Esophagus mucosa (tissue), 1 donor: ENCODE data around the gene TEAD1. TPM values are rescaled to one million over a fixed set of nuclear protein-coding genes. Genes with fewer than 3 reads are reported as not detected.
A peak's percentile ranks its signal among the peaks of the same experiment; 100 is the strongest.

Experiments used
- ATAC-seq: fragments of 200-7000 bp; cut with Tn5 transposase; one replicate; pipeline ENCODE4 v1.9.1; 2020
- total RNA-seq: library from RNA; stranded (reverse); gene quantifications from one replicate; pipeline ENCODE4 v1.2.4, GENCODE V29; 2023
- donor health status: DM: yes; HTN: yes; CAD: no.

The TEAD1 gene
- total RNA-seq = 35.3 TPM

GRCh38 chr11:12673924-12674570 is at the start of gene TEAD1:
TEAD1 (plus strand) TSS chr11:12674421.
- peak; percentile 97 for ATAC-seq

GRCh38 chr11:12624595-12624994 is 49.6 kb upstream of the TEAD1 start:
- no peak for ATAC-seq

GRCh38 chr11:12625438-12626071 is 48.7 kb upstream of the TEAD1 start:
- no peak for ATAC-seq

GRCh38 chr11:12626616-12627015 is 47.6 kb upstream of the TEAD1 start:
- ATAC-seq = no peak

DNA sequence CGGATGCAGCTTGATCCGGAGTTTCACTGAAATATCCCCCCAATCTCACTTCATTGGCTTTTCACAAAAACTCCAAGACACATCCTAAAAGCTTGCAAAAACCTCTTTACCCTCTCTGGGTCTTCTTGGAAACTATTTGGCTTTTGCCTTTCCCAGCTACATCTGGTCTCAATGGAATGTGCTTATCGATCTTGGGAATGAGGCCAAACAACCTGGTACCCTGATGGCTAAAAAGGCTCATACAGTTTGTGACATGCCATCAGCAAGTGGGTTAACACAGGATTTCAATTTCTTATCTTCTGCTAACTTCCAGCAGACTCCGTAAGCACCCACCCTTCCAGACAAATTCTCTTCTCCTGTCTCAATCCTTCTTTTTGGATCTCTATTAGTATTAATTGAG is 45.9 kb upstream of the TEAD1 start:
- ATAC-seq = no peak

- no peak for ATAC-seq
Measured at GRCh38 chr11:12629601-12630313, 44.5 kb upstream of the TEAD1 start.

GRCh38 chr11:12631651-12632050 is 42.6 kb upstream of the TEAD1 start:
- ATAC-seq = no peak

- no peak for ATAC-seq
Measured at GRCh38 chr11:12634329-12634728, 39.9 kb upstream of the TEAD1 start.

GRCh38 chr11:12636871-12637410 is 37.3 kb upstream of the TEAD1 start:
- no peak for ATAC-seq

DNA sequence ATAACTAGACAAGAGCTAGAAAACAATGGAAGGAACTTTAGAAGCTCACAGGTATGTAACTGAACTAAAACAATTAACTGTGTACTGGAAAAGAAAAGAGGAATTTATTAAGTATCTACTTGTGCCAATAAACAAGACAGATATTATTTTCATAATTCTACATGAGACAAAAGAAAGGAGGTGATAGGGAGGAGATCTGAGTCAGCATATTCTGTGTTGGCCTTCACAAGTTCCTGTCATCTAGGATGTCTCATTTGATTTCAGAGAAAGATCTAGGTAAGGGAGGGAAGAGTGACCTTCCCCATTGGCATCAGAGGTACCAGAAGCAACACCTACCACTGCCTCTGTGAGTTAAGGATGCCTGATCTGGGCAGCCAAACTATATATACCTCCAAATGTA is 34.8 kb upstream of the TEAD1 start:
- no peak for ATAC-seq

DNA sequence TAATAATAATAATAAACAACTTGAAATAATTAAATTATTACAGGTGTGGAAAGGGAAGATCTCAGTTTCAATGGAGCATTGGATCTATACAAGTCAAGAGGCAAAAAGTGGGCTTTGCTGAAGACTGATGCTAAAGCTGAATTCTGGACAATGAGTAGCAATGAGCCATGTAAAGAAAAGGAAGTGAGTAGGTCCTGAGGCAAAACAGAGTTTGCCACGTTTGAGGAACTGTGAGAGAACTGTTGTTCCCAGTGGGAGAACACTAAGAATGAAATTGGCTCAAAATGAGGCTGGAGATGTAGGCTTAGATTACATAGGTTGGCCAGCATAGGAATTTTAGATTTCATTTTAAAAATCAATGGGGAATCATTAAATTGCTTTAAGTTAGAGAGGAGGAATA is 33.9 kb upstream of the TEAD1 start:
- ATAC-seq = no peak

GRCh38 chr11:12640926-12641849 is 33.0 kb upstream of the TEAD1 start:
- no peak for ATAC-seq

- no peak for ATAC-seq
Measured at GRCh38 chr11:12642040-12642439, 32.2 kb upstream of the TEAD1 start.

DNA sequence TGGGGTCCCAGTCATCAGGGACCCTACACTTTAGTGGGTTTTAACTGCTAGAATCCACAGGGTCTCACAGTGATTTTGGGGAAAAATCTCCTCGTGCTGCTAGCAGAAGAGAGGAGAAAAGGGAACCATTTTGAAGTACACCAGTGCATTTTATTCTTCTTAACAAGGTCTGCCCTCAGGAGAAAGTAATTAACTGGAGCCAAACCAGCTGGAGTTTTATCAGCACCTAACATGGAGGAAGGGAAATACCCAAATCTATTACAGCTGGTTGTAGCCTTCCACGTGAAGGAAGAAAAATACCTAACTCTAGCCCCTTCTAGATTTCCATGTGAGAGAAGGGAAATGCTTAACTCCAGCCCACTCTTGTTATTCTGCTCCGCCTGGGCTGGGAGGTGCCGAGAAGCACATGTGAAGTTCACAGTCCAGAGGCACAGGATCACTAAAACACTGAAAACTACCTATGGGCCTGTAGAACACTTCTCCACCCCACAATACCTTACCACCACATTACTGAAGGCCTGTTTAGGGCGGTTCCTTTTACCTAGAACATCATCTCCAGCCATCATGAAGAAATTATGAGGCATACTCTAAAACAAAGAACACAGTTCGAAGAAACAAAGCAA is 31.3 kb upstream of the TEAD1 start:
- ATAC-seq = no peak

GRCh38 chr11:12646478-12646877 is 27.7 kb upstream of the TEAD1 start:
- ATAC-seq = no peak

DNA sequence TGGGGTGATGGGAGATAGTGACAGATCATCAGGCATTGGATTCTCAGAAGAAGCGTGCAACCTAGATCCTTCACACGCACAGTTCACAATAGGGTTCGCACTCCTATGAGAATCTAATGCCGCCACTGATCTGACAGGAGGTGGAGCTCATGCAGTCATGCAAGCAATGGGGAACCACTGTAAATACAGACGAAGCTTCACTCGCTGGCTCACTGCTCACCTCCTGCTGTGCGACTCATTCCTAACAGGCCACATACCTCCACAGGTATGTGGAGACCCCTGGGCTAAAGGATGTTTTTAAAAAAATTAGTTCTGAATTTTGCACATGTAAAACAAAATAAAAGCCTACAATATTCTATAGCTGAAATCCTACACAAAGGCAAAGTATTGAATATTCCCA is 20.5 kb upstream of the TEAD1 start:
- no peak for ATAC-seq

- no peak for ATAC-seq
Measured at GRCh38 chr11:12655842-12656241, 18.4 kb upstream of the TEAD1 start.

DNA sequence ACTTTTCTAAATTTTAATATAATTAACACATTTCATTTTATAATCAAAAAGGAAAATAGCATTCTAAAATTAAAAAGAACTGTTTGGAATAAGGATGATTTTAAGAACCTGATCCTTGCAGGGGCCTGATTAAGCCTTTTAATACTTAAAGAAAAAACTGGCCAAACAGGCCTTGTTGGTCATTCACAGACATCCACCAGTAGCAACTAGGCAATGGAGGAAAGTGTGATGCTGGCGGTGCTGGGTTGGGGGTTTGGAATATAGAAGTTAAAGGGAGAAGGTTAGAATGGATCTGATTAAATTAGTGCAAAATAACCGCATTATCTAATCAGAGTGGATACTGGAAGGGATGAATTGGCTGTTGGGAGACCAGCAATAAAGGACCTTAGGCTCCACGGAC is 16.9 kb upstream of the TEAD1 start:
- ATAC-seq = no peak

DNA sequence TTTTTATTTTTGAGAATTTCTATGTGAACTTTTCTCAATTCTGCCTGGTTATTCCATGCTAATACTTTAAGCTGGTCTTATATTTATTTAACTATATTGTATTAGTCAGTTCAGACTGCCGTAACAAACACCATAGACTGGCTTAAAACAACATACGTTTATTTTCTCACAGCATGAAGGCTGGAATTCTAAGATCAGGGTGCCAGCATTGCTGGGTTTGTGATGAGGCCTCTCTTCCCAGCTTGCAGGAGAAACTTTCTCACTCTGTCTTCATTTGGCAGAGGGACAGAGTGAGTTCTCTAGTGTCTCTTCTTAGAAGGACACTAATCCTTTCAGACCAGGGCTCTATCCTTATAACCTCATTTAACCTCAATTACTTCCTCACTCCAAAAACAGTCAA is 16.2 kb upstream of the TEAD1 start:
- ATAC-seq = no peak

DNA sequence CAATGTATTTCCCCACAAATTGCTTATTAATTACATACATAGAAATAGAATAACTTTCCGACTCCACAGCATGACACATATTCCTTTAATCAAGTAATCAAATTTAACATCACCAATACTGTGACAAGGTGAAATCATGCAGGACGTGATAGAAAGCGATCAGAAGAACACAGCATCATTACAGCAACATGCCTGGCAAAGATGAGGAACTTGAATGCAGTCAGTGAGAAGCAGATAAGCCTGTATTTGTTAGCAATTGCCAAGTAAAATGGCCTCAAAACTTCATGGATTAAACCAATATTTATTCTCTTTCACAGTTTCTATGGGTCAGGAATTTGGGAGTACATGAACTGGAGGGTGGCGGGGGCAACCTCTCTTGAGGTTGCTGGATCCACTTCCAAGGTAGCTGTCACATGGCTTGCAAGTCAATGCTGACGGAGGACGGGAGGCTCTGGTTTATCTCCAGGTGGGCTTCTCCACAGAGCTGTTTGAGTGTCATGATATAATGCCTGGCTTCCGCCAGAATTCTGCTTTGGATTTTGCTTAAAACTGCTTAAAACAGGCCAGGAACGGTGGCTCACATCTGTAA is 12.0 kb upstream of the TEAD1 start:
- no peak for ATAC-seq

GRCh38 chr11:12664385-12664784 is 9.8 kb upstream of the TEAD1 start:
- no peak for ATAC-seq

DNA sequence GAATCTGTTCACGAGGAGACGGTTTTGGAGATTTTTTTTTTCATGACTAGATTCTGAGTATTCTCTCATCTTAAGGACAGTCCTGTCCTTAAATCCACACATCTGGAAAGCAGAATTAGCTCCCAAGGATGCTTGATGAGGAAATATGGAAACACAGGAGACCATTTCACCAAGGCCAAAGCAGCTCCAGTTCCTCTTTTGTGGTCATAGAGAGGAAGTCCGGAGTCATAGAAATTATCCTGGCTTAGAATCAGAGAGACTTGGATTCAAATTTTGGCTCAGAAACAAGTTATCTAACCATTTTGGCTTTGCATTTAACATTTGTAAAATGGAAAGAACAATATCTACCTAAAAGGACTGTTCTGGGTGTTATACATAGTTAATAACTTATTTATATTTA is 7.3 kb upstream of the TEAD1 start:
- no peak for ATAC-seq
